Keratinocyte (primary cell): ENCODE results near the gene EFTUD2. TPM values are rescaled to one million over a fixed set of nuclear protein-coding genes. Genes with fewer than 3 reads are reported as not detected.
A peak's percentile ranks its signal among the peaks of the same experiment; 100 is the strongest.

Experiments used
- DNase-seq: peaks from one replicate; pipeline ENCODE4 v3.0.0-alpha.2; 2011; ENCODE audit warnings: low read depth, missing footprints, low spot score
- FAIRE-seq: peaks from 2 replicates; lab custom pipeline; 2011; peaks lifted over from hg19 to GRCh38; lab: Jason Lieb, UNC
- H2AFZ ChIP-seq: 2 replicates; pipeline ENCODE4 v1.6.0; 2012; ENCODE audit warnings: low read length, control low read depth, inconsistent platforms; ENCODE audit not compliant: control insufficient read depth
- H3K27ac ChIP-seq: 2 replicates; pipeline ENCODE4 v1.5.1; 2011; ENCODE audit warnings: low read length; ENCODE audit not compliant: control insufficient read depth, insufficient read depth
- H3K27me3 ChIP-seq: 3 replicates; pipeline ENCODE4 v1.6.0; 2011; ENCODE audit warnings: low read length; ENCODE audit not compliant: control insufficient read depth, insufficient read depth; ENCODE audit errors: extremely low read depth
- H3K36me3 ChIP-seq, 2 experiments: 2 replicates in 1 of 2; 3 replicates in 1 of 2; pipeline ENCODE4 v1.5.1; 2011; ENCODE audit warnings: low read length in 2 of 2, mild to moderate bottlenecking in 1 of 2; ENCODE audit not compliant: control insufficient read depth in 2 of 2, insufficient read depth in 2 of 2; ENCODE audit errors: extremely low read depth in 1 of 2
- H3K4me1 ChIP-seq: 3 replicates; pipeline ENCODE4 v1.5.1; 2011; ENCODE audit warnings: low read length; ENCODE audit not compliant: control insufficient read depth, insufficient read depth; ENCODE audit errors: extremely low read depth
- H3K4me2 ChIP-seq: 3 replicates; pipeline ENCODE4 v1.6.0; 2011; ENCODE audit warnings: low read depth, low read length; ENCODE audit not compliant: control insufficient read depth, insufficient read depth; ENCODE audit errors: extremely low read depth
- H3K4me3 ChIP-seq, 3 experiments: fragments of 200-600 bp in 1 of 3; sonication (generic) in 1 of 3; 2 replicates in 2 of 3; 3 replicates in 1 of 3; pipeline ENCODE4 v1.5.1; 2011 to 2016; ENCODE audit warnings: low read length in 3 of 3, mild to moderate bottlenecking in 3 of 3, control low read depth in 2 of 3, inconsistent platforms in 1 of 3, low read depth in 1 of 3, mixed read lengths in 1 of 3, mixed run types in 1 of 3, moderate library complexity in 1 of 3; ENCODE audit not compliant: control insufficient read depth in 2 of 3, insufficient read depth in 2 of 3; ENCODE audit errors: extremely low read depth in 1 of 3
- H3K79me2 ChIP-seq: 2 replicates; pipeline ENCODE4 v1.6.0; 2012; ENCODE audit warnings: low read length; ENCODE audit not compliant: control insufficient read depth, insufficient read depth
- H3K9ac ChIP-seq: 3 replicates; pipeline ENCODE4 v1.6.0; 2011; ENCODE audit warnings: low read length; ENCODE audit not compliant: control insufficient read depth, insufficient read depth; ENCODE audit errors: extremely low read depth
- H3K9me1 ChIP-seq: 3 replicates; pipeline ENCODE4 v1.6.0; 2011; ENCODE audit warnings: low read length; ENCODE audit not compliant: control insufficient read depth, insufficient read depth; ENCODE audit errors: extremely low read depth
- H3K9me3 ChIP-seq: 2 replicates; pipeline ENCODE4 v1.5.1; 2012; ENCODE audit warnings: low read depth, low read length; ENCODE audit not compliant: control insufficient read depth
- H4K20me1 ChIP-seq: 3 replicates; pipeline ENCODE4 v1.6.0; 2011; ENCODE audit warnings: low read length; ENCODE audit not compliant: control insufficient read depth, insufficient read depth; ENCODE audit errors: extremely low read depth
- CTCF ChIP-seq, 3 experiments: IDR thresholded peaks in 1 of 3; conservative IDR thresholded peaks in 1 of 3; optimal IDR thresholded peaks in 1 of 3; 2 replicates in 2 of 3; 3 replicates in 1 of 3; pipeline versions ENCODE3 to v1.5.1; 2011; ENCODE audit warnings: low read length in 3 of 3, mild to moderate bottlenecking in 3 of 3, moderate library complexity in 2 of 3, control low read depth in 1 of 3, inconsistent platforms in 1 of 3; ENCODE audit not compliant: insufficient read depth in 2 of 3; ENCODE audit errors: extremely low read depth in 1 of 3
- EZH2 ChIP-seq: IDR thresholded peaks from one replicate; pipeline ENCODE4 v1.6.1; 2012; ENCODE audit warnings: inconsistent platforms, mild to moderate bottlenecking, low read length, moderate library complexity
- dilution Hi-C: fragments of 300-500 bp; cut with MboI; formaldehyde crosslinking; loops from one replicate; pipeline ENCODE4 v1.7.0; 2020; ENCODE audit warnings: low sequenced_read_pairs; ENCODE audit not compliant: extremely low pct_ligation_motif_present
- polyA minus RNA-seq, 3 experiments: library from RNA; depleted of rRNA, polyadenylated mRNA; stranded (reverse); fragments of >200 nt; gene quantifications; 1 replicate in 1 of 3; 2 replicates in 1 of 3; 3 replicates in 1 of 3; pipeline ENCODE4 v1.2.3, GENCODE V29; 2011
- polyA plus RNA-seq, 5 experiments: library from polyadenylated mRNA; depleted of rRNA in 3 of 5; stranded (reverse) in 3 of 5; stranded (forward) in 1 of 5; unstranded in 1 of 5; fragments of >200 nt; gene quantifications; 1 replicate in 1 of 5; 2 replicates in 3 of 5; 3 replicates in 1 of 5; pipeline versions ENCODE4 v1.2.1 to v1.2.3, GENCODE V29; 2011 to 2012; ENCODE audit warnings: missing spikeins in 2 of 5, low read depth in 1 of 5, low replicate concordance in 1 of 5

The EFTUD2 gene
- polyA plus RNA-seq (91.5 to 160 TPM (median 153 TPM) in 3 replicates), polyA minus RNA-seq (182 to 299 TPM (median 222 TPM) in 3 replicates)
- polyA plus RNA-seq (2011; ENCODE audit: low read depth): 103 TPM
- polyA plus RNA-seq (2011; cell fraction: cytosol; rRNA removed): 76.2 and 96.0 TPM in 2 replicates
- 131 and 154 TPM in 2 replicates for polyA plus RNA-seq (2011; cell fraction: nucleus; rRNA removed)
- 43.3 and 123 TPM in 2 replicates for polyA plus RNA-seq (2012; ENCODE audit: low replicate concordance)
- 67.1 TPM for polyA minus RNA-seq (2011; cell fraction: cytosol; rRNA and poly(A)+ RNA removed)
- 105 and 174 TPM in 2 replicates for polyA minus RNA-seq (2011; cell fraction: nucleus; rRNA and poly(A)+ RNA removed)

- H3K4me3 ChIP-seq: peak within 1 kb of the TSS; percentile 69 to 98 (median 92)
- H3K4me2 ChIP-seq: peak within 1 kb of the TSS; percentile 98
- no peaks in the 10 kb centered on the region for H3K9me3 ChIP-seq
- H3K4me1 ChIP-seq: peaks cover 12% of the 10 kb centered on the region
- peak within 1 kb of the TSS; percentile 96 for H2AFZ ChIP-seq
- peak within 1 kb of the TSS; percentile 99 for H3K9ac ChIP-seq
- H4K20me1 ChIP-seq: no peaks in the 10 kb centered on the region
- DNase-seq: peak; percentile 53
- no peaks in the 10 kb centered on the region for H3K27me3 ChIP-seq
- TF ChIP-seq EZH2 (no peak), CTCF (optimal IDR thresholded peaks at IDR 0.05 in 1 of 3, IDR thresholded peaks at IDR 0.05 in 1 of 3, conservative IDR thresholded peaks at IDR 0.05 in 1 of 3; ENCODE audit: extremely low read depth in 1 of 3, insufficient read depth in 2 of 3, low read length in 3 of 3) (no peak)
- peaks cover 3 to 5% of the 10 kb centered on the region in 2 experiments for H3K36me3 ChIP-seq
- H3K79me2 ChIP-seq: peaks cover 47% of the 10 kb centered on the region
- dilution Hi-C loops: no loop called here
- H3K27ac ChIP-seq: peak within 1 kb of the TSS; percentile 99
- no peaks in the 10 kb centered on the region for H3K9me1 ChIP-seq
- peak; percentile 93 for FAIRE-seq
Observed at GRCh38 chr17:44899074-44899782, at the start of gene EFTUD2. EFTUD2 (minus strand) TSS chr17:44899445; CDS start chr17:44894521, 4,924 bp downstream.

GRCh38 chr17:44948315-44948795 lies 49.1 kb upstream of the EFTUD2 start:
- H2AFZ ChIP-seq: peak overlapping the region; percentile 38
- H3K4me3 ChIP-seq: peak overlapping the region; percentile 60 to 92 (median 86)
- H3K4me1 ChIP-seq: peaks cover 8% of the 10 kb centered on the region
- H3K4me2 ChIP-seq: peak overlapping the region; percentile 75
- peak overlapping the region; percentile 40 for H3K27ac ChIP-seq
- H3K9ac ChIP-seq: peak overlapping the region; percentile 81
- TF ChIP-seq CTCF (optimal IDR thresholded peaks at IDR 0.05 in 1 of 3, IDR thresholded peaks at IDR 0.05 in 1 of 3, conservative IDR thresholded peaks at IDR 0.05 in 1 of 3; ENCODE audit: extremely low read depth in 1 of 3, insufficient read depth in 2 of 3, low read length in 3 of 3) (no peak), EZH2 (no peak)
- FAIRE-seq (no peak), DNase-seq (no peak)
- no peaks in the 10 kb centered on the region for H3K27me3 ChIP-seq
- H3K9me1 ChIP-seq: no peaks in the 10 kb centered on the region
- no peaks in the 10 kb centered on the region for H4K20me1 ChIP-seq
- peaks cover 41% of the 10 kb centered on the region for H3K79me2 ChIP-seq
- H3K36me3 ChIP-seq: no peaks in the 10 kb centered on the region
- dilution Hi-C loops: no loop called here
- H3K9me3 ChIP-seq: no peaks in the 10 kb centered on the region
